GM19099 (cell line): Measurements from ENCODE around the gene JAG2.

Experiments
- POLR2A ChIP-seq: IDR thresholded peaks from 3 replicates; pipeline ENCODE4 v1.6.1; 2011; ENCODE audit warnings: low read depth; ENCODE audit not compliant: insufficient read length; ENCODE audit errors: extremely low read depth

The JAG2 gene

GRCh38 chr14:105146976-105147635 lies 21.5 kb downstream of the JAG2 start:
- no peak for TF ChIP-seq POLR2A

GRCh38 chr14:105146181-105146975 lies 22.2 kb downstream of the JAG2 start:
- TF ChIP-seq POLR2A = no peak

- no peak for TF ChIP-seq POLR2A
Observed at GRCh38 chr14:105145381-105146180, 23.0 kb downstream of the JAG2 start.

DNA sequence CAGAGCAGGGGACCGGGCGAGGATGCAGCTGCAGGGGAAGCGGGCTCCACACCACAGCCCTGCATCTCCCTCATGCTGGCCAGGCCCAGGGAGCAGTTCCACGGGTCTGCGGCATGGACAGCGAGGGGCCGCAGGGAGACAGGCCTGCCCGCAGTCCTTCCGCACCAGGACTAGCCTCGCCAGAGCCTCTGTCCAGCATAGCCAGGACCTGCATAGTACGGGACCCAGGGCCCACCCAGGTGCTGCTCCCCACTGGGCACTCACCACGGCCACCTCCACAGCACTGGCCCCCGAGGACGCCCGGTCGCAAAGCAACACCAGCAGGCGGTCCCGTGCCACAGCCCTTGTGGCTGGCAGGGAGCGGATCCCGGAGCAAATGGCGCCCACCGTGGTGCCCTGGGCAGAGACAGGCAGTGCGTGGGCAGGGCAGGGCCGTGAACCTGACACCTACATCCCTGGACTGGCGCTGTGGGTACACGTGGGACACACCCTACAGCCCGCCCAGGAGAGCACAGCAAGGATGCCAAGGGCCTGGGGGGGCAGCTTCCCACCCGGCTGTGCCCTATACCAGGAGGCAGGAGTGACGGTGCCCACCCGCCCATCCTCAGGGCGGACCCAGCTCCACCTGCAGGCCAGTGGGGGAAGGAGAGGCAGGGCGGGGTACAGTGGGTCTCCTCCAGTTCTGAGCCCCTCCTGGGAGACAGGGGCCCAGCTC lies 23.8 kb downstream of the JAG2 start:
- no peak for TF ChIP-seq POLR2A

GRCh38 chr14:105144026-105144665 lies 24.4 kb downstream of the JAG2 start:
- TF ChIP-seq POLR2A = no peak

GRCh38 chr14:105143451-105144025 lies 25.0 kb downstream of the JAG2 start:
- TF ChIP-seq POLR2A = no peak

GRCh38 chr14:105142651-105143450 lies 25.7 kb downstream of the JAG2 start:
- no peak for TF ChIP-seq POLR2A

DNA sequence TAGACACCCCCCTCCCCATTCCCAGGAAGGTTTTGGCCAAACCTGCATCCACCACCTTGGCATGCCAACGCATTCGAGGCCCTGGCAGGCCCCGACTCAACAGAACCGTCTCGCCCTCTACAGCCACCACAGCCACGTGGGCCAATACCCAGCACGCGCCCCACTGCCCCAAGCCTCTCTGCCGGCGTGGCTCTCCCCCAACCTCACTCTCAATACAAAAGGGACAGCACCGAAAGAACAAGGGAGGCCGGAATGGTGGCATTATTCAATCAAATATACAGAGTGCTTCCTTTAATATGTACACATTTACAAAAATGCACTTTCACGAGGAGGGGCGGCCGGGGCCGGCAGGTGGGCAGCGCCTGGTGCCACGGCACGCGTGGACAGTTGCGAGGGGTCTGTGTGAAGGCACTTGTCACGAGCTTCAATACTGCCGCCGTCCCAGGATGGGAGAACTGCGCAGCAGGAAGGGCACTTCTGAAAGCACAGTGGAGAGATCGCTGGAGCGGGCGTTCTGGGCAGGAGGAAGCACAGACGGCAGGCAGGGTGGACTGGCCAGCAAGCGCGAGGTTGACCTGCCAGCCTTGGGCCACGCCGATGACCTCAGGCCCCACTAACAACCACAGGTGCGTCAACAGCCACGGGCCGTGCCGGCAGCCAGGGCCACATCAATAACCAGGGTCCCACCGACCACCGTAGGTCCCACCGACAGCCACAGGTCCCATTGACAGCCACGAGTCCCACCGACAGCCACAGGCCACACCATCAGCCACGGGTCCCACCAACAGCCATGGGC lies 26.9 kb downstream of the JAG2 start:
- no peak for TF ChIP-seq POLR2A

DNA sequence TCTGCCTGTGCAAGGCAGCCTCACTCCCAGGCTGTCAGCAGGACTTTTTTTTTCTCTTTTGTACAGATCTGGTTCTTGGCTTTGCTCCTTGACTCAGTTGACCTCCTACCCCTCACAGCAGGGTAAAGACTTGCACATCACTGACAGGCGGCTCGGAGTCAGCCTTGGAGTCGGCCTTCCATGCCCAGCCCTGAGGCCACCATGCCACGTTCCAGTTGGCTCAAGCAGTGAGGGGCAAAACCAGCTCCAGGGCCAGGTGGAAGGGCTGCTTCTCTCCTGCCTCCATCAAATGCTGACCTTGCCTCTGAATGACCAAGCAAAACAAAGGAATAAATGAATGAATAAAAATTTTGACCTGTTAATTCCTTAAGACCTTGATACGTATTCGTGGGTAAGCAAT lies 27.6 kb downstream of the JAG2 start:
- TF ChIP-seq POLR2A = no peak

- no peak for TF ChIP-seq POLR2A
Observed at GRCh38 chr14:105140581-105140980, 28.0 kb downstream of the JAG2 start.

DNA sequence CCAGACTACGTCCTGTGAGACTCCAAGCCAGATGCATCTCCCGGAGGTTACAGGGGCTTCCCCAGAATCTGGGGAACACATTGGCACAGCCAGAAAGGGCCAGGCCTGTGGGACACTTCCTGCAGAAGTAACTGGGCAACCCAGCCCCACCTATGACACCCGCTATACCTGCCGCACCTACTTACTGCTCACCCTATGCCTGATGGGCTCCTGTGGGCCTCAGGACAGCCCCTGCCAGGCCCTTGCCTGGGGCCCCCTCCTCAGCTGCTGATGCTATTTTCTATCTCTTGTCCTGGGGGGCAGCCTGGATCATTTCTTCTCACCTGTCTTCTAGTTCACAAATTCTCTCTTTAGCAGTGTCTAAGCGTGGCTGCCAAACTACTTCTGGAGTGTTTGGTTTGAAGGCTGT lies 28.7 kb downstream of the JAG2 start:
- TF ChIP-seq POLR2A = no peak

DNA sequence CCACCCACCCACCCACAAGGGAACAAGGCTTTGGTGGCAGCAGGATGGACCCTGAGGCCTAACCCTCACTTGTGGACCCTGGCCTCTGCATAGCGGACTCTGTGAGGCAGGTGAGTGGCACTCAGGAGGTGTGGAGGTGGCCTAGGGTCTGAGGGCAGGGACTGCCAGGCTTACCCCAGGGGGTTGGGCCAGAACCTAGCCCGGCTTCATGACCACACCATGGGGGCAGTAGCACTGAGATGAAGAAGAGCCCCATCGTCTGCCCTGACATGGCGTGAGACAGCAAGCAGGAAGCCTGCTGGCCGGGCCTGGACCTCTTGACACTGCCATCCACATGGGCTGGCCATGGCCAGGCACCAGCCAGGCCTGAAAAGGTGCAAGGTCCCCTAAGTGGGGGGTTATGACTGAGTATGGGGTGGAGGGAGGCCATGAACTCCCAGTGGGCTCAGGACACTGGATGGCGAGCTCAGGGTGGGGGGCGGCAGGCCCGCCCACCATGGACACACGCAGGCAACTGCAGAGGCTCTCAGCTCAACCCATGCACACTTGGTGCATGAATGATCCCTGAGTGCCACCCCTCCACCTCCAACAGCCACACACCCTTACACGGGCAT lies 29.3 kb downstream of the JAG2 start:
- no peak for TF ChIP-seq POLR2A

DNA sequence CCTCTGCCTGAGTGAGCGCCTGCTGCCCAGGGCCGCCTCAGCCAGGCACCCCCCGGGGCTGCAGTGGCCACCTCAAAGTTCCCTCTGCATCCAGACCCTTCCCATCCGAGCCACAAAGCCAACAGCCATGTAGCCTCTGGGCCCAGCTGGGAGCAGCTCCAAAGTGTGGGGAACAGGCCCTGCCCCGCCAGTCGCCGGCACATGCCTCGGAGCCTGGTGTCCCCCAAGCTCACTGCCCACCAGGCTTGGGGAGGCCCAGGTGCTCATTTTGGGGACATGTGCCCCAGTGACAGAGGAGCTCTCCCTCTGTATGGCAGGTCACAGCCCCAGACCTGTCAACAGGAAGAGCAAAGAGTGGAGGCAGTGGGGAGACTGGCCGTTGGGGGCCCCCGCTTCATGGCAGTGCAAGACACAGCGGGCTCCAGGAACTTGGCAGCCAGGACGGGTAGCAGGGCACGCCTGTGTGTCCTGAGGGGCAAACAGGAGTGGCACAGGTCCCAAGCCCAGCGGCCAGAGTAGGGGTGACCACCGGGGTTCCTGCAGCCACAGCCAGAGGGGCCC lies 29.9 kb downstream of the JAG2 start:
- no peak for TF ChIP-seq POLR2A
